ENCODE results near the gene SF3B4.

SF3B4 gene

DNA sequence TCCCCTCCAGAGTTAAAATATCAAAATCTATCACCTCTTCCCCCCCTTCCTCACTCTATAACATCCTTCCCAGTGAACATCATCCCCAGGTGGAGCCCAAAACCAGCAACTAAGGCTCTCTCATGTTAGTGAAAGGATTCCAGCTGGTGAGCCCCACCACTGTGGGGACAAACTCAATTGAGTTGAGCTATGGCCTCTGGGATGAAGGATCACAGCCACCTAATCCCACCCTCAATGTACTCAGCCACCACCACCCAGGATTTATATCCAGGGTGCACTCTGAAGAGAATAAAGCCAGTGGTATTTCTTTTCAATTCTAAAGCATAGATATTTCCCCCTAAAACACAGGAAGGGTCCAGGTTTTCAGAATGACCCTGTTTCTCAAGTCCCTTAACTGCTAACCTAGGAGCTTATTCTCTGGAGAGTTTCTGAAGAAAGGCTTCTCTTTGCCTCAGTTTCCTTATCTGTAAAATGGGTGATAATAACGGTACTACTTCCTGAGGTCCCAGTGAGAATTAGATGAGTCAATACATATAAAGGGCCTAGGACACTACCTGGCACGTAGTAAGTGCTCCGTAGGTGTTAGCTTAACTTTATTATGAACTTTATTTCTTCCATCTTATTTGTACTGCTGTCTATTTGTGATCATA lies 43.9 kb downstream of the SF3B4 start:
- in situ Hi-C loops (cut with HindIII; ENCODE audit: low pct_unique_long_range_greater_than_20kb, low sequenced_read_pairs) = no loop called here
- no peak for TF ChIP-seq JUND (IDR thresholded peaks at IDR 0.05; ENCODE audit: low read depth)
- DNase-seq (ENCODE audit: low read depth in 1 of 2, low spot score in 1 of 2) = no peak

DNA sequence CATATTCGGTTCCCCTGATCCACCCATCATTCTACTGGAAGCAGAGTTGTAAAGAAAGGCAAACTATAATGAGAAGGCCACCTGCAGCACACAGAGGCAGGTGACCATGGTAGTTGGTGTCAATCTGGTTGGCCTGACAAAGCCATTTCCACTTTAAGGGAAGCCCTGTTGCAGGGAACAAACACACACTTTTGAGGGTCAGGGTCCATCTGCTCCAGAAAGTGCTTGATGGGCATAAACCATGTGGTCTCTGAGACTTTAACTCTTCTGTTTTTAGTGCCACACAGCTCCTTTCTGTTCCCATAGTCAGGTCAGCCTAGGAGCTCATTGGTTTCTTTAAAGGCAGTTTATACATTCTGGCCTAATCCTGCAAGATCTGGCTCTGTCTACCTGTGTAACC lies 45.7 kb downstream of the SF3B4 start:
- no peak for TF ChIP-seq JUND (IDR thresholded peaks at IDR 0.05; ENCODE audit: low read depth)
- no peak for DNase-seq (ENCODE audit: low read depth in 1 of 2, low spot score in 1 of 2)
- in situ Hi-C loops (cut with HindIII; ENCODE audit: low pct_unique_long_range_greater_than_20kb, low sequenced_read_pairs) = no loop called here

DNA sequence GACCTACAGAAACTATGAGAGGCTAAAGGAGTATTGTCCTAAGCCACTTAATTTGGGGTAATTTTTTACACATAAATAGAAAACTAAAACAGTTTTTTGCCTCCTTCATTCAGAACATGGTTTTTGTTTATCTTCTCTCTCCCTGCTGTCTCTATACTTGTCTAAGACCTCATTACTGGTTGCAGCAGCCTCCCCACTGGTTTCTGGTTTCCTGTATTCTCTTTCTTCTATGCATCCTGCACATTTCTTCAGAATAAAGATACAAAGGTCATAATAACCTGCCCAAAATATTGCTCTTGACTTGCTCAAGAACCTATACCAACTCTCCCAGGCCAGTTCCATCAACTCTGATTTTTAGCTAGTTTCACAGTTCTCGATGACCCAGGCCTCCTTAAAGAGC lies 48.0 kb downstream of the SF3B4 start:
- DNase-seq (ENCODE audit: low read depth in 1 of 2, low spot score in 1 of 2) = no peak

DNA sequence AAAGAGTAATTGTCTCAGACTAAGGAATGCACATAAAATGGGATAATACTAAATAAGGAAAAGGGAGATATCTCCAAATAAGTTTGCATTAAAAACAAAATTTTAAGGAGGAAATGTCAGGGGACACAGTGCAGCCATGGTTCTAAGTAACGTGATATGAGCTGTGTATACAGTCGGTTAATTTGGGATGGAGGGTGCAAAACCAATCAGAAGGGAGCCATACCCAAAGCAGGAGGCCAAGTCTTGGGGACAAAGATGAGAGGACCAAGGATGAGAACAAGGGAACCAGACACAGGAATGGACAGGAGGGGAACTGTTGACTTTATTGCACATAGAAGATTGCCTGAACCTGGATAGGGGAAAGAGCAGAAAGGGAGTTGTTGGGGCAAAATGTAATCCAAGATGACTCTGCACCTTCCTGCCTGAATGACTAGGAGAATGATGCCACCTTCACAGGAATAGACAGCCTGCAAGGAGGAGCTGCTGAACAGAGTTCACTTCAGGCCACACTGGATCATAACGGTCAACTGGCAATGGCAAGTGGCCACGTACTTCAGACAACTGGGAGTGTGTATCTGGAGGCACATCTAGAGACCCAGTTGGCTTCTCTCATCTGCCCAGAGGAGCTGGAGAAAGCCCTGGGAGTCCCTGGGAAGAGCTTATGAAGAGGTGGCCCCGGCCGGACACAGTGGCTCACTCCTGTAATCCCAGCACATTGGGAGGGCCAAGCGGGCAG lies 50.2 kb downstream of the SF3B4 start:
- DNase-seq (ENCODE audit: low read depth in 1 of 2, low spot score in 1 of 2) = no peak
- TF ChIP-seq JUND (IDR thresholded peaks at IDR 0.05; ENCODE audit: low read depth) = no peak
- in situ Hi-C loops (cut with HindIII; ENCODE audit: low pct_unique_long_range_greater_than_20kb, low sequenced_read_pairs) = no loop called here

More for the DNA sequence above, 48.0 kb downstream of the SF3B4 start:
- TF ChIP-seq JUND (IDR thresholded peaks at IDR 0.05; ENCODE audit: low read depth) = no peak
- in situ Hi-C loops (cut with HindIII; ENCODE audit: low pct_unique_long_range_greater_than_20kb, low sequenced_read_pairs) = no loop called here

Data from T47D (cell line).